B cell (primary cell): ENCODE measurements around the gene FBXO42. TPM values are rescaled to one million over a fixed set of nuclear protein-coding genes. Genes with fewer than 3 reads are reported as not detected.

Experiments
- ATAC-seq: fragments of 200-7000 bp; cut with Tn5 transposase; one replicate; pipeline ENCODE4 v1.10.0; 2021; ENCODE audit warnings: low read depth, mild to moderate bottlenecking, moderate number of reproducible peaks, moderate library complexity
- CTCF ChIA-PET: fragments of 350-600 bp; sonication (Branson Sonifier 250); formaldehyde crosslinking; loops from one replicate; lab custom pipeline; 2021; ENCODE audit warnings: antibody characterized with exemption, inconsistent platforms; lab: Charles Lee
- POLR2A ChIA-PET: fragments of 350-600 bp; sonication (Branson Sonifier 250); formaldehyde crosslinking; loops from one replicate; lab custom pipeline; 2021; ENCODE audit warnings: antibody characterized with exemption; lab: Charles Lee
- DNase-seq: peaks from one replicate; pipeline ENCODE4 v3.0.0; 2013
- H2AFZ ChIP-seq: 2 replicates; pipeline ENCODE4 v1.6.1; 2012; ENCODE audit warnings: mild to moderate bottlenecking, low read depth, low read length; ENCODE audit not compliant: insufficient read depth, poor library complexity, severe bottlenecking
- H3K27ac ChIP-seq, 2 donors: 1 replicate in 1 of 2; 2 replicates in 1 of 2; pipeline ENCODE4 v1.5.1; 2012 to 2013; ENCODE audit warnings: low read length in 2 of 2, mild to moderate bottlenecking in 2 of 2, moderate library complexity in 1 of 2
- H3K27me3 ChIP-seq, 4 experiments: fragments of 200-600 bp in 1 of 4; sonication (generic) in 1 of 4; replicated peaks in 1 of 4; 1 replicate in 2 of 4; 2 replicates in 2 of 4; pipeline versions ENCODE4 v1.6.1 to v1.7.0; 2013 to 2016; ENCODE audit warnings: low read length in 3 of 4, mild to moderate bottlenecking in 2 of 4, mixed read lengths in 1 of 4, moderate library complexity in 1 of 4; ENCODE audit not compliant: insufficient read depth in 4 of 4, control insufficient read depth in 3 of 4; ENCODE audit errors: control extremely low read depth in 1 of 4
- H3K36me3 ChIP-seq, 2 experiments: replicated peaks in 1 of 2; 1 replicate in 1 of 2; 2 replicates in 1 of 2; pipeline versions ENCODE4 v1.6.1 to v1.7.1; 2013; ENCODE audit warnings: low read length in 1 of 2; ENCODE audit not compliant: insufficient read depth in 2 of 2, control insufficient read depth in 1 of 2; ENCODE audit errors: control extremely low read depth in 1 of 2, extremely low read depth in 1 of 2
- H3K4me1 ChIP-seq, 2 donors: fragments of 200-600 bp in 1 of 2; sonication (generic) in 1 of 2; 1 replicate in 1 of 2; 2 replicates in 1 of 2; pipeline versions ENCODE4 v1.5.1 to v1.6.1; 2013 to 2017; ENCODE audit warnings: low read length in 2 of 2; ENCODE audit not compliant: control insufficient read depth in 2 of 2, insufficient read depth in 2 of 2
- H3K4me2 ChIP-seq: replicated peaks from 2 replicates; pipeline ENCODE3; 2012; ENCODE audit warnings: mild to moderate bottlenecking, low read depth, low read length; ENCODE audit not compliant: poor library complexity, severe bottlenecking
- H3K4me3 ChIP-seq, 5 experiments: fragments of 200-600 bp in 1 of 5; sonication (generic) in 1 of 5; 1 replicate in 3 of 5; 2 replicates in 2 of 5; pipeline versions ENCODE4 v1.5.1 to v1.7.0; 2011 to 2016; ENCODE audit warnings: low read length in 4 of 5, mild to moderate bottlenecking in 4 of 5, low read depth in 2 of 5, control low read depth in 1 of 5, moderate library complexity in 1 of 5; ENCODE audit not compliant: insufficient read depth in 1 of 5; ENCODE audit errors: control extremely low read depth in 1 of 5, extremely low read depth in 1 of 5
- H3K79me2 ChIP-seq: fragments of 200-600 bp; sonication (generic); one replicate; pipeline ENCODE4 v1.6.0; 2016; ENCODE audit warnings: low read length; ENCODE audit not compliant: control insufficient read depth, insufficient read depth
- H3K9ac ChIP-seq: fragments of 200-600 bp; sonication (generic); 2 replicates; pipeline ENCODE4 v1.6.1; 2017; ENCODE audit warnings: mild to moderate bottlenecking, low read length, moderate library complexity
- H3K9me3 ChIP-seq, 3 donors: one replicate each; pipeline versions ENCODE4 v1.6.1 to v1.7.1; 2013; ENCODE audit warnings: low read length in 2 of 3; ENCODE audit not compliant: control insufficient read depth in 2 of 3, insufficient read depth in 1 of 3; ENCODE audit errors: control extremely low read depth in 1 of 3
- H4K20me1 ChIP-seq: 2 replicates; pipeline ENCODE4 v1.6.0; 2012; ENCODE audit warnings: mild to moderate bottlenecking, low read length; ENCODE audit not compliant: insufficient read depth, control insufficient read depth, poor library complexity, severe bottlenecking
- H3K27ac Mint-ChIP-seq: one replicate; pipeline ENCODE4 v1.8.0; 2021; ENCODE audit warnings: mixed read lengths
- H3K27me3 Mint-ChIP-seq: one replicate; pipeline ENCODE4 v1.8.0; 2021; ENCODE audit warnings: mixed read lengths
- H3K4me1 Mint-ChIP-seq: one replicate; pipeline ENCODE4 v1.8.0; 2021; ENCODE audit warnings: mixed read lengths
- H3K4me3 Mint-ChIP-seq: one replicate; pipeline ENCODE4 v1.8.0; 2021; ENCODE audit warnings: mixed read lengths
- H3K9me3 Mint-ChIP-seq: one replicate; pipeline ENCODE4 v1.8.0; 2022; ENCODE audit warnings: mixed read lengths; ENCODE audit not compliant: insufficient read depth
- CTCF ChIP-seq: fragments of 200-600 bp; IDR thresholded peaks from one replicate; pipeline ENCODE4 v1.8.0; 2022; ENCODE audit warnings: antibody characterized with exemption, mild to moderate bottlenecking
- EZH2 ChIP-seq: IDR thresholded peaks from 2 replicates; pipeline ENCODE4 v1.6.1; 2012; ENCODE audit warnings: borderline replicate concordance, low read depth, mild to moderate bottlenecking, moderate library complexity, low read length; ENCODE audit not compliant: insufficient read depth, poor library complexity, severe bottlenecking
- WGBS: methylation state at CpG from one replicate; pipeline ENCODE4 v1.1.5; 2013; ENCODE audit warnings: missing lambda C conversion rate; ENCODE audit not compliant: insufficient coverage; 5-methylcytosine and 5-hydroxymethylcytosine counted together
- intact Hi-C: fragments of 100-400 bp; cut with micrococcal nuclease; formaldehyde crosslinking; loops from one replicate; pipeline ENCODE4 v1.10.0; 2022
- polyA plus RNA-seq: library from polyadenylated mRNA; depleted of rRNA; stranded (reverse); fragments of >200 nt; gene quantifications from 2 replicates; pipeline ENCODE4 v1.2.3, GENCODE V29; 2012
- total RNA-seq, 2 donors: library from RNA; stranded (reverse); fragments of 120-200 nt in 1 of 2; gene quantifications; 1 replicate in 1 of 2; 2 replicates in 1 of 2; pipeline versions ENCODE4 v1.2.3 to v1.2.4, GENCODE V29; 2013 to 2022

FBXO42 gene
- total and polyA plus RNA-seq, 2 donors (not counting 1 experiment from before 2014, with no cell fraction given), result 17.2 to 33.1 TPM

GRCh38 chr1:16351456-16351993 is 755 bp downstream of the FBXO42 start:
- WGBS, result 0% methylated on average over 13 of the region's 20 CpGs
- peaks cover 21% of the 10 kb centered on the region for H4K20me1 ChIP-seq
- peak overlapping the region; percentile 92 for H3K27ac Mint-ChIP-seq
- CTCF ChIA-PET, result interaction anchor here (0.6 to 4.7 kb wide), 6 partner anchors 12 to 273 kb away, joined by 3 to 52 read pairs (median 4); partner anchors contain the start of gene NECAP2
- H3K79me2 ChIP-seq, result peaks cover 56% of the 10 kb centered on the region
- ATAC-seq (no peak), DNase-seq (no peak)
- H3K27ac ChIP-seq, result peak overlapping the region; percentile 84 to 87
- peak overlapping the region; percentile 66 to 99 (median 81) for H3K4me3 ChIP-seq
- TF ChIP-seq EZH2 (no peak), CTCF (no peak)
- POLR2A ChIA-PET, result interaction anchor here (0.6 to 1.8 kb wide), 3 partner anchors 14 to 264 kb away, joined by 4 to 6 read pairs (median 5); no protein-coding TSS in a partner anchor
- no peaks in the 10 kb centered on the region for H3K27me3 ChIP-seq
- peaks cover 24% of the 10 kb centered on the region for H3K4me1 Mint-ChIP-seq
- peaks cover 19 to 30% of the 10 kb centered on the region in 2 donors for H3K4me1 ChIP-seq
- H3K4me2 ChIP-seq, result peak overlapping the region; percentile 94
- H3K36me3 ChIP-seq, result no peaks in the 10 kb centered on the region
- peak overlapping the region; percentile 91 for H3K9ac ChIP-seq
- no peaks in the 10 kb centered on the region for H3K9me3 ChIP-seq
- peak overlapping the region; percentile 95 for H2AFZ ChIP-seq
- no peaks in the 10 kb centered on the region for H3K27me3 Mint-ChIP-seq
- H3K4me3 Mint-ChIP-seq, result peak overlapping the region; percentile 84
- no peaks in the 10 kb centered on the region for H3K9me3 Mint-ChIP-seq
- intact Hi-C loops, result loop anchor here (5.0 kb wide), 2 partner anchors 91 to 134 kb away; partner anchors contain the start of gene NECAP2

GRCh38 chr1:16349847-16350406 is 2.4 kb downstream of the FBXO42 start:
- H3K4me1 ChIP-seq, result peaks cover 19 to 30% of the 10 kb centered on the region in 2 donors
- ChIA-PET CTCF (interaction anchor here (1.0 to 1.6 kb wide), 3 partner anchors 13 to 554 kb away, joined by 3 to 5 read pairs (median 3); no protein-coding TSS in a partner anchor), POLR2A (interaction anchor here (0.5 kb wide), 1 partner anchor 22 kb away, joined by 3 read pairs; no protein-coding TSS in a partner anchor)
- WGBS, result 93% methylated on average over 2 of the region's 2 CpGs
- intact Hi-C loops, result loop anchor here (5.0 kb wide), 2 partner anchors 92 to 133 kb away; partner anchors contain the start of gene NECAP2
- no peak overlapping the region for H2AFZ ChIP-seq
- no peaks in the 10 kb centered on the region for H3K36me3 ChIP-seq
- H4K20me1 ChIP-seq, result peaks cover 30% of the 10 kb centered on the region
- peak overlapping the region; percentile 94 for H3K4me2 ChIP-seq
- H3K9ac ChIP-seq, result no peak overlapping the region
- H3K9me3 Mint-ChIP-seq, result no peaks in the 10 kb centered on the region
- H3K79me2 ChIP-seq, result peaks cover 72% of the 10 kb centered on the region
- H3K4me3 Mint-ChIP-seq, result no peak overlapping the region
- no peaks in the 10 kb centered on the region for H3K27me3 ChIP-seq
- TF ChIP-seq CTCF (no peak), EZH2 (no peak)
- no peaks in the 10 kb centered on the region for H3K9me3 ChIP-seq
- no peaks in the 10 kb centered on the region for H3K27me3 Mint-ChIP-seq
- H3K27ac ChIP-seq, result no peak overlapping the region
- ATAC-seq (no peak), DNase-seq (no peak)
- H3K4me3 ChIP-seq, result no peak overlapping the region
- H3K27ac Mint-ChIP-seq, result no peak overlapping the region
- H3K4me1 Mint-ChIP-seq, result peaks cover 25% of the 10 kb centered on the region
